GM12874 (cell line): ENCODE measurements around the gene MAX.

Experiments used
- CTCF ChIP-seq: IDR thresholded peaks from 2 replicates; pipeline ENCODE4 v1.5.1; 2011; ENCODE audit warnings: low read depth, mild to moderate bottlenecking, control low read depth, low read length, moderate library complexity; ENCODE audit not compliant: insufficient read depth

Gene MAX, protein sequence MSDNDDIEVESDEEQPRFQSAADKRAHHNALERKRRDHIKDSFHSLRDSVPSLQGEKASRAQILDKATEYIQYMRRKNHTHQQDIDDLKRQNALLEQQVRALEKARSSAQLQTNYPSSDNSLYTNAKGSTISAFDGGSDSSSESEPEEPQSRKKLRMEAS

DNA sequence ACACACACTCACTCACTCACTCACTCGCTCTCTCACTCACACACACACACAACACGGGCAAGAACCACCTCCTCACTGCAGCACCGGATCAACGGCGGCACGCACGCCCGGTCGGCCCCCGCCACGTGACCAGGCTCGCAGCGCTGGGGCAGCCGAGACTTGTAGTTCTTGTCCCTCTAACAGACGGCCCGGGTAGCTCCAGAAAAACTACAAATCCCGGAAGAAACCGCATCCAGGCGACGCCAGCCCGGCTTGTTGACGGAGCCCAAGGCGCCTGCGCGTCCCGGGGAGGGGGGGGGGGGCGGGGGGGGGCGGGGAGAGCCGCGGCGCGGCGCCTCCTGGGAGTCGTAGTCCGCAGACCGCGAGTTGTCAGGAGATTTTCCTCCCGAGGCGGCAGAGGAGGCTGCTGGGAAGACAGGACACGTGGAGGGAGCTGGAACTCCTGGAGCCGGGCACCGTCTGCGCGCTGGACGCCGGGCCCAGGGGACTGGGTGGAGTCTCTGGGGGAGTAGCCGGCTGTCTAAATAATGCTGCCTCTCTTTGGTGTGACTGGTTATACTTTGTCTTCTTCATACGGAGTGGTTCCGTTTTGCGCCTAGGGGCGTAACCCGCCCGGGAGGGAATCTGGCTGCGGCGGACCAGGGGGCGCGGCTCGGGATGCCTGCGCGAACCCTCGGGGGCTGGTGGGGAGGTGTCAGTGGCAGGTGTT is at the start of gene MAX:
TSS of gene MAX (minus strand) at position 77 of the 709 bp plus-strand sequence. CDS start 178 bp downstream, outside the sequence.
- TF ChIP-seq CTCF: no peak

- no peak for TF ChIP-seq CTCF
Observed at GRCh38 chr14:65151609-65151956, 49.3 kb upstream of the MAX start.

DNA sequence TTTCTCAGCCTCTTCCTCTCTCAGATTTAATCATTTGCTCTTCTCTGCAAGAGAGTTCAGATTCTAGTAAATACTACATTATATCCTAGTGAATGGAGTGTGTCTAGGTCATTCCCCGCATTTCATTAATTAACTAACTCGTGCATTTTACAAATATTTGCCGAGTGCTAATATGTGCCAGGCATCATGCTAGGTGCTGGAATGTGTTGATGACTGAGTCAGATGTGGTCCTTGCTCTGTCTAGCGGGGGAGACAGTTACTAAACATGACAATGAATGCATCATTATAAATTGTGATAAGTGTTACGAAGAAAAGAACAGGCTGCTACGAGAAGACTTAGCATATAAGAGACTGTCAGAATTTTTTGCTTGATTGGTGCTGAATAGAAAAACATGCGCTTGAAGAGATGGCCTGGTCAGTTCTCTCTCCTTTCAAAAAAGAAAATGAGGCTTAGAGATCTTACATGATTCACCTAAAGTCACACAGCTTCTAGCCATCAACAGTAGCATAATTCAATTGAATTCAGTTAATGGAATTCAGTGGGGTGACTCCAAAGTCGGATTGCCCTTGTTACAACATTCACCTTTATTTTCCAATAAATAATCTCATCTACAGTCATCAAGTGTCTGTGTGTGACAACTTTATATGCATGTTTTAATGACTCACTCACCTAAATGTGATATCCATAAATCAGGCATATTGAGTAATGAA is 48.7 kb upstream of the MAX start:
- no peak for TF ChIP-seq CTCF

- no peak for TF ChIP-seq CTCF
Observed at GRCh38 chr14:65149116-65149515, 46.8 kb upstream of the MAX start.

DNA sequence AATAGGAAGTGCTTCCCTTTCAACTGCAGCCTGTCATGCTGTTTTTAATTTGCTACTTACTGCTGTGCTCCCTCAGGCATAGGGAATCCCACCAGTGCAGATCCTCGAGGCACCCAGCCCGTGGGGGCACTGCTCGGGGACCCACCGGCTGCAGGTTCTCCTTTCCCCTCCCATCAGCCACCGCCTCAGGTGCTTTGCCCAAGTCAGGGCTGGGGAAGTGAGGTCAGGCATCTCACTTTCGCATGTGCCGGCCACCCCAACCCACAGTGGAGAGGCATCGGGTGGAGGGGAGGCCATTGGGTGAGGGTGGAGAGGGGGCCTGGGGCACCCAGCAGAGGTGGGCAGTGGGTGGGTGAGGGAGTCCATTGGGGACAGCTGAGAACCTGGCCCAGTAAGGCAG is 41.9 kb upstream of the MAX start:
- no peak for TF ChIP-seq CTCF

DNA sequence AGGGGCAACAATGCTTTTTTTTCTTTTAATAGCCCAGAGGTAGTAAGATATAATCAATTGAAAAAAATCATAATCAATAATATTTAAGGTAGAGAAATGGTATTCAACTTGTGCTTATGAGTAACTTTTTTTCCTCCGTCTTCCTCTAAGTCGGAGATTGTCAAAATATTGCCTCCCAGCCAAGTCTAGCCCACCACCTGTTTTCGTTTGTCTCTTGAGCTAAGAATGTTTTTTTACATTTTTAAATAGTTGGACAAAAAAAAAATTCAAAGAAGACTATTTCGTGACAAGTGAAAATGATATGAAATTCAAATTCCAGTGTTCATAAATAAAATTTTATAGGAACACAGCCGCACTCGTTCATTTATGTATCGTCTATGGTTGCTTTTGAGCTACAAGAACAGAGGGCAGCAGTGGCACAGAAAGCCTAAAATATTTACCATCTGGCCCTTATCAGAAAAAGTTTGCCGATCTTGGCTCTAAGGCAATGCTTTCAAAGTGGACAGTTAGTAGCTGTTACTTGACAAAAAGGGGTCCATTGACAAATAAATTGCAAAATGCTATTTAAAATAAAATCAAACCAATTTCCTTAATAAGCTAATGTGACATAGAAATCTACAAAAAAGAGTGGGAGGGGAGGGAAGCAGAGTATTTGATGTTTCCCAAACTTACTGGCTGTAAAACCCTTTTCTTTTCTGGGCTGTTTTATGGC is 40.8 kb upstream of the MAX start:
- no peak for TF ChIP-seq CTCF

DNA sequence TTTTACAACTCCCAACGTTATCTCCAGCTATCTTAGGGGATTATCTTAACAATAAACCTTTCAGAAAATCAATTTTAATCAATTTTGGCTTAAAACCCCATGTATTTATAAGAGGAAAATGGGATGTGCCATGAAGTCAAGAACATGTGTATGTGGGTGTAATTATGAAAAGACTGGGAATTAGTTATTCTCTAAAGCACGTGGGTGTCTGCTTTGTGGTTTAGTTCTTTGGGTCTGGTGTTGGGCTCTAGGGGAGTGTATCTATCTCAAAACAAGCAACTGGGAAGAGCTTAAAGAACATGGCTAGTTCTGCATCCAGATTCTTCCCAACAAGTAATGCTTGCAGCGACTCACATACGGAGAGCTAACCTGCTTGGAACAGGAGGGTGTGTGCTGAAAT is 40.1 kb upstream of the MAX start:
- no peak for TF ChIP-seq CTCF
